Right forelimb (tissue), 1 donor: ENCODE data around the gene MIER3.
"Not testable (repeated sequence)": the region's sequence is repeated elsewhere in the genome, so short reads cannot be mapped to it uniquely, and the experiment has no call there.

ENCODE experiments used
- DNase-seq: peaks from one replicate; pipeline ENCODE4 v3.0.0-alpha.2; 2018

Gene MIER3

DNA sequence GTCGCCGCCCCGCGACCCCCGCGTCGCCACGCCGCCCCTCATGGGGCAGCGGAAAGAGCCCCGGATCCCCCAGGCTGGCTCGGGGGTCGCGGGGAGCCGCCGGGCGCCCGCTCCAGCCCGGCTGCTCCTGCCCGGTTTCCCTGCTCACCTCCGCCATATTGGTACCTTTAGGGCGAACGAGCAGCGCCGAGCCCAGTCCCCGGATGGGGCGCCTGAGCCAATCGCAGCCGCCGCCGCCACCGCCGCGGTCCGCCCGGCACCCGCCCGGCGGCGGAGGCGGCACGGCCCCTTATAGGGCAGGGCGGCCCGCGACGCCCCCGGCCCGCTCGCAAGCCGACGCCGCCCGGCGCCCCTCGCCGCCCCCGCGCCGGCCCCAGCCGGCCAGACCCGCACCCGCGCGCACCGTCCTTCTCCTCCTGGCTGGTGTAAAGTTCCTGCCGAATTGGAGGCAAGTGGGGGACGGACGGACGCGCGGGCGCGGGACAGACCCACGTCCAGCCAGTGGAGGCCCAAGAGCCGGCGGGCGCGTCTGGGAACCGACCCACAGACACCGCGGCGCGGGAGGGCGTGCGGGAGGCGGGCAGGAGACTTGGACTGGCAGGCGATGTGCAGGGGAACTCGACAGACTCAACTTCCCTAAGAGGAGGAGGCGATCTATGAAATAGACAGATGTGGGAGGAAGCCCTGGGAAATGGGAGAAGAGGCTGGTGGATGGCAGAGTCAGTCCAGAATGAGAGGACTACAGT is at the start of gene MIER3:
Gene MIER3 (minus strand): TSS at position 178 of the 746 bp plus-strand sequence. CDS start 21 bp downstream, at position 157.
- DNase-seq, result peak; percentile 87

DNA sequence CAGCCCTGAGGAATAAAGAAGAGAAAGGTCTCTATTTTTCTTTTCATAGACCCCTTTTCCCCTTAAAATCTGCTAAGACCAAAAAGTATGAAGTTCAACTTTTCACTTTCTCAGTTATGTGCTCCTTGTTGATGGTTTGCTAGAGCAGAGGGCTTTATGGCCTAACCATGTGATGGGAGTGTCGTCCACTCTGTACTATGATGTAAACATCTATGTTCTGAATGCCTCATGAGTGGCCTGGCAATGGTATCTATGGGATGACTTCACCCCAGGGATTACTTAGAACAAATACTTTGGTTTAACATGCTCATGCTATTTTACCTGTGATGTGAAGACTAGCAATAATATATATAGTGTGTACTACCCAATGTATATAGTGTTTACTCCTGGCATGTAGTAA is 43.7 kb upstream of the MIER3 start:
- DNase-seq, result no peak

- no peak for DNase-seq
Observed at GRCh38 chr5:56993241-56993640, 41.3 kb upstream of the MIER3 start.

DNA sequence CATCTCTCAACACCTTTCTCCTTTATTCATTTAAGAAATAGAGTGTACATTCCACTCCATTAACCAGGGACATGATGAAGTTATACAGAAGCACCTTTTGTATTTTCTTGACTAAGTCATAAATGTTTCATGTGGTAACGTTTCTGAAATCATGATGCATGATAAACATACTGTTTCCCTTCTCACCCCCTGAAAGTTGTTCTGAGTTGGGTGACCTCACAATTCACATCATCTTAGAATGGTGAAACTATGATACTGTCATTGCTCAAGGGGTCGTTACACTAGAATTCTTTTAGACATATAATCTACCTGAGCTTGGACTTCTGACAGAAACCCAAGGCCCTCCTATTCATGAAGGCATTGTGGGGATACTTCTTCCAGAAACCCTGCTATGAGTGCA is 37.8 kb upstream of the MIER3 start:
- DNase-seq, result no peak

DNA sequence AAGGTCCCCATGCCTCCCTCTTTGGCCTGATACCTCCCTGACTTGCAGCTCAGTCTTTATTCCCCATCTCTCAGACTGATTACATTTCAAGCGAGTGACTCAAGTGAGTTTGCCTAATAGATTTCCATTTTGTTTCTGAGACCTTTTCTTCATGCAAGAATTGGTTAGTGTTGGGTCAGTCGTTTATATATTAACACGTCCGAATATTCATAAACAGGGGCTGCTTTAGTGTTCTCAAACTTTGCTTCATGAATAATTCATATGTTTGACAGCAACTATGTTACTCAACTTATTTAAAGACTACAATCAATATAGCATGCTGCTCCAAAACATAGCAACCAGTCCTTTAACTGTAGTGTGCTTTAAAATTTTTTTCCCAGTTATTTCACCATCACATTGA is 36.6 kb upstream of the MIER3 start:
- no peak for DNase-seq

- no peak for DNase-seq
Observed at GRCh38 chr5:56987171-56987570, 35.2 kb upstream of the MIER3 start.

GRCh38 chr5:56986626-56986947 is 34.7 kb upstream of the MIER3 start:
- DNase-seq, result no peak

DNA sequence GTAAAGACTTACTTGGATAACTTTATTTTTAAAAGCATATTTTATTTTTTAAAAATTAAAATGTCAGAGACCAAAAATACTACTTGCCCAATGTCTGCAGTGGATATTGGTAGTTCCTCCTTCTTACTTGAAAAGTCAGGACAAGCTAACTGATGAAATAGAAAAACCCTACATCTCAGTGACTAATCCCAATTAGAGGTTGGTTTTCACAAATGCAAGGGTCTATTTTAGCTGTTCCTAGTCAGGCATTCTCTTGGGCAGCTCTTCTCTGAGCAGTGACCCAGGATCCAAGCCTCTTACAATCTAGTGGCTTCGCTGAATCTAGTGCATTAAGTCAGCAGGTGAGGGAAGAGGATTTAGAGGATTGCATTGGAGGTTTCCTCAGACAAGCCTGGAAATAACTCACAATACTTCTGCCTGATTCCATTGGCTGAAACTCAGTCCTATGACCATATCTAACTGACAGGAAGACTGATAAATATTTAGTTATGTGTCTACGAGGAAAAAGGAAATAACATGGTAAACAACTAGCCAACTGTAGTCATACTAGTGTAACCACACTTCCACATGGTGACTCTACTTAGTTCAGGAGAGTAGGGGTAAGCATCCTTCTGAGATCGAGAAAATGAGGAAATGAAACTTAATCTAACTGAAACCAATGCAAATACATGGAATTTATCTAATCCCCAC is 34.2 kb upstream of the MIER3 start:
- no peak for DNase-seq

- DNase-seq, result no peak
Observed at GRCh38 chr5:56984445-56984844, 32.5 kb upstream of the MIER3 start.

- DNase-seq, result no peak
Observed at GRCh38 chr5:56983593-56984361, 31.9 kb upstream of the MIER3 start.

DNA sequence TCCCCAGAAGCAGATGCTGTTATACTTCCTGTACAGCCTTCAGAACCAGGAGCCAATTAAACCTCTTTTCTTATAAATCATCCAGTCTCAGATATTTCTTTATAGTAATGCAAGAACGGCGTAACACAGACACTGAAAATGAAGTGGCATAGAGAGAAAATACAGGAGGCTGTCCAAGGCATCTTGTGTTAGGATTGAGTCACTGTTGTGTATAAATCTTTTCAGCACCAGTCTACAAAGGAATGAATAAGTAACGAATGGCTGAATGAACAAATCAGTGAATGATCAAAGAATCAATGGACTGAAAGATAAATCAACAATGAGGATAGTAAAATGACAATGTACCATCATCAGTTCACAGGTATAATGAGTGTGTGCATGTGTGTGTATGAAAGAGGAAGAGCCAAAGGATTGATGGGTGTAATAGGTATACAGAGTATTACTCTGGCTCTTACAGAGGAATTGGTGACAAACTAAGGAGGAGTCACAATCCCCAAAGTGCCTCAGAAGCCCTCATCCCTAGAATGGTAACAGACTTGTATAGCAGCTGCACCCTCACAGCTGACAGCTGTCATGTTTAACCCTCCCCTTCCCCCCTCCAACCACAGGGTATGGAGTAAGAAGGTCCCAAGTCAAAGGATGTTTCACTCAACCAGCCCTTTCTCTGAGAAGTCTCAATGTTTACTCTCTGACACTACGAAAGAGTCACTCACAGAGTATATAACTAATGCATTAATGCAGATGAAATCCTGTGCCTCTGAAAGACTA is 29.8 kb upstream of the MIER3 start:
- no peak for DNase-seq

DNA sequence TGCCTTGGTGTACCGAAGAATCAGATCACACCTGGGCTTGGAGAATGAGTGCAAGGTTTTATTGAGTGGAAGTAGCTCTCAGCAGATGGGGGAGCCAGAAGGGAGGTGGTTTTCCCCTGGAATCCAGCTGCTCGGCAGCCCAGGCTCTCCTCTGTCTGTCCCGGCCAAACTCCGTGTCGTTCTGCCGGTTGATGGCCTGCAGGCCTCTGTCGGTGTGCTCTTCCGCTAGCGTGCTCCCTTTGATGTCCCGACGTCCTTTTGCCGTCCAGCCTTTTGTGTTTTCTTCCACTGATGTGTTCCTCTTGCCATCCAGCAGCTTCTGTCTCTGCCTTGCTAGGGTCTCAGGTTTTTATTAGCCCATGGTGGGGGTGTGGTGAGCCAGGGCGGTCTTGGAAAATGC is 28.0 kb upstream of the MIER3 start:
- DNase-seq, result no peak

GRCh38 chr5:56979526-56979925 is 27.6 kb upstream of the MIER3 start:
- not testable (repeated sequence) for DNase-seq

- no peak for DNase-seq
Observed at GRCh38 chr5:56977822-56978221, 25.9 kb upstream of the MIER3 start.

GRCh38 chr5:56977021-56977420 is 25.1 kb upstream of the MIER3 start:
- no peak for DNase-seq

DNA sequence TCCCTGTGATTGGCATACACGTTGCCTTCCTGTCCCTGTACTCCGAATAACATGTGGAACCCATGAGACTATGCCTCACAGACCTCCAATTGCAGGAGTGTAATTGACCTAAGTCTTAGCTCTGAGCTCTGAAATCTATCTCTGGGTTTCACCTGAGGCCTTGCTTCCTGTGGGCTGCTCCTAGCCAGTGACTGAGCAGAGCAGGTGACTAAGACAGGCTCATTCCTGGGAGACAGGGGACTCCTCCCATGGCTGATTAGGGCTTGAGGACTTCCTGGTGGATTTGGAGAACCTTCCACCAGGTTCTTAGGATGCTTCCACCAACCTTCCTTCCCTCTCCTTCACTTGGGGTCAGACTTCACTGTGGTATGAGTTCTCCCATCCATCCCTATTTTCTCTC is 22.3 kb upstream of the MIER3 start:
- DNase-seq, result no peak

GRCh38 chr5:56973473-56973872 is 21.6 kb upstream of the MIER3 start:
- no peak for DNase-seq

GRCh38 chr5:56971275-56971674 is 19.4 kb upstream of the MIER3 start:
- no peak for DNase-seq

DNA sequence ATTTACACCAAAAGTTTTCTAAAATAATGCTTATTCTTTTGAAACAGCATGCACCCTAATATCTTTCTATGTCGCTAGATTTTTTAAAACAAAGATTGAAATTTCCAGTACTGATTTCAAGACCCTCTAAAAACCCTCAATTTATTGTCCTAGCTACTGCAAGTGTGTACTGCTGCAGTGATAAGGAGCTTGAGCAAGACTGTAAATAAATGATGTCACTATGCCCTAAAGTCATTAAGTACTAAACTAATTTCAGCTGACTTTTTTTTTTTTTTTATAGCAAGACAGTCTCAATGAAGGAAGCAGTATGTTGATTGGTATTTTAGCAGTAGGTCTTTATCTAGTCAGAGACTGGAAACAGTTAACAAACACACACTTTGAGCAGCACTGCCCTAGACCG is 12.2 kb upstream of the MIER3 start:
- no peak for DNase-seq

GRCh38 chr5:56963246-56963645 is 11.3 kb upstream of the MIER3 start:
- no peak for DNase-seq

DNA sequence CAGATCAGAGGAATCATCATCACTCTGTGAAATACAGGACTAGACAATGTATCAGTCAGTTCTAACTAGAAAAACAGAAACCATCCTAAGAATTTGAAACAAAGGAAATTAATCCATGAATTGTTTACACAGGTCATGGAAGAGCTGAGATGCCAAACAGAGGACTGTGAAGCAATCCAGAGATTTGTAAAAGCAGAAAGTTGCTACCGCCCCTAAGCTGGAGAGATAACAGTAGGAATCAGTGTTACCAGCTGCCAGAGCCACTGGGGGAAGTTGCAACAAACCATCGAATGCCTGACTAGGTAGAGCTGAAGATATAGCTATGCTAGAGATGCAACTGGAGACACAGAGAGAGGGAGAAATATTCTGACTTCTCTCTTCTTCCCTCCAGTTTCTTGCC is 10.4 kb upstream of the MIER3 start:
- DNase-seq, result no peak

DNA sequence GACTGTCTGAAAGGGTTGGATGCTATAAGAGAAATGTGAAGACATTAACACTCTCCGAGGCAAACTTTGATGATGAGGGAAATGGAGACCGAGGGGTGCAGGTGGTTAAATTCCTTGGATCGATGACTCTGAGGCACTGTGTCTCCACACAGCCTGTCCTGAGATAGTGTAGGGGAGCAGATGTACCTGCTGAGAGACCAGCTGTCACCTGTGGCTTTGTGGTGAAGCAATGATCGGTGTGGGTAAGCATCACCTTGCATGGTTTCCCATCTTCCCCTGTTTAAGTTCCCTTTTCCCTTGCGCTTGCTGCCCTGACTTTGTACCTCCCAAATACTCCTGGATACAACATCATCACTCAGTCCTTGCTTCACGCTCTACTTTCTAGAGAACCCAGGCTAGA is 9.8 kb upstream of the MIER3 start:
- DNase-seq, result no peak

DNA sequence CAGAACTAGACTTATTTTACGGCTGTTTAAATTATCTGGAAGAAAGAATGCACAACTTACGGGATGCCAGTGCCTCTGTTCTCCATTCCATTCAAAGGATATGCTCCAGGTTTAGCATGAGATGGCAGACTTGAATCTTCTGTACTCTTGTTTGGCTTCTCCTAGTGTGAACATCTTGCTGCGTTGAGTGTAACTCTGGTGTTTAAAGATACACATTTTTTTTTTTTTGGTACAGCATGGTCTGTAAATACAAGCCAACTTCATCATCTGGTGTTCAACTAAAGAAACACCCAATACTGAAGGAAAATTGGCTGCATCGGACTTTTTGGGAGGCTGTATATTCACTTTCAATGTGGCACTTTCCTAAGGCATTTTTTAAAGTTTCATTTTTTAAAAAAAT is 7.4 kb upstream of the MIER3 start:
- DNase-seq, result no peak
